C4-2B (cell line): ENCODE measurements around the gene HPS5.
A peak's percentile ranks its signal among the peaks of the same experiment; 100 is the strongest.
"Not testable (repeated sequence)": the region's sequence is repeated elsewhere in the genome, so short reads cannot be mapped to it uniquely, and the experiment has no call there.

Experiments
- H3K27ac ChIP-seq: fragments of 450-650 bp; 2 replicates; pipeline ENCODE4 v1.5.1; 2017
- ZFX ChIP-seq: fragments of 450-650 bp; IDR thresholded peaks from 2 replicates; pipeline ENCODE4 v1.6.1; 2017
- TF ChIP-seq, protein P1 (sequence below): fragments of 450-650 bp; conservative IDR thresholded peaks from 2 replicates; pipeline ENCODE4 v1.5.1; 2017; ENCODE audit warnings: mild to moderate bottlenecking

HPS5 gene

DNA sequence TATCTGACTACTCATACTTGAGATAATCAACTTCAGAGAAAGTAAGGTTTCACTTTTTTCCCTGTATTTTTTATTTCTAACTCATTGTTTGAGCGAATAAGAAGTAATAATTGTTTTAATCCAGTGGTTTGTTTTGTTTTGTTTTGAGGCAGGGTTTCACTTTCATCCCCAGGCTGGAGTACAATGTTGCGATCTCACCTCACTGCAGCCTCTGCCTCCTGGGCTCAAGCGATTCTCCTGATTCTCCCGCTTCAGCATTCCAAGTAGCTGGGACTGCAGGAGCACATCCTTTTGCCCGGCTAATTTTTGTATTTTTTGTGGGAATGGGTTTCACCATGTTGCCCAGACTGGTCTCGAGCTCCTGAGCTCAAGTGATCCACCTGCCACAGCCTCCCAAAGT lies 9.0 kb upstream of the HPS5 start:
- no peak for TF ChIP-seq ZFX
- TF ChIP-seq, protein P1, sequence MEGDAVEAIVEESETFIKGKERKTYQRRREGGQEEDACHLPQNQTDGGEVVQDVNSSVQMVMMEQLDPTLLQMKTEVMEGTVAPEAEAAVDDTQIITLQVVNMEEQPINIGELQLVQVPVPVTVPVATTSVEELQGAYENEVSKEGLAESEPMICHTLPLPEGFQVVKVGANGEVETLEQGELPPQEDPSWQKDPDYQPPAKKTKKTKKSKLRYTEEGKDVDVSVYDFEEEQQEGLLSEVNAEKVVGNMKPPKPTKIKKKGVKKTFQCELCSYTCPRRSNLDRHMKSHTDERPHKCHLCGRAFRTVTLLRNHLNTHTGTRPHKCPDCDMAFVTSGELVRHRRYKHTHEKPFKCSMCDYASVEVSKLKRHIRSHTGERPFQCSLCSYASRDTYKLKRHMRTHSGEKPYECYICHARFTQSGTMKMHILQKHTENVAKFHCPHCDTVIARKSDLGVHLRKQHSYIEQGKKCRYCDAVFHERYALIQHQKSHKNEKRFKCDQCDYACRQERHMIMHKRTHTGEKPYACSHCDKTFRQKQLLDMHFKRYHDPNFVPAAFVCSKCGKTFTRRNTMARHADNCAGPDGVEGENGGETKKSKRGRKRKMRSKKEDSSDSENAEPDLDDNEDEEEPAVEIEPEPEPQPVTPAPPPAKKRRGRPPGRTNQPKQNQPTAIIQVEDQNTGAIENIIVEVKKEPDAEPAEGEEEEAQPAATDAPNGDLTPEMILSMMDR = no peak
- no peak overlapping the region for H3K27ac ChIP-seq

DNA sequence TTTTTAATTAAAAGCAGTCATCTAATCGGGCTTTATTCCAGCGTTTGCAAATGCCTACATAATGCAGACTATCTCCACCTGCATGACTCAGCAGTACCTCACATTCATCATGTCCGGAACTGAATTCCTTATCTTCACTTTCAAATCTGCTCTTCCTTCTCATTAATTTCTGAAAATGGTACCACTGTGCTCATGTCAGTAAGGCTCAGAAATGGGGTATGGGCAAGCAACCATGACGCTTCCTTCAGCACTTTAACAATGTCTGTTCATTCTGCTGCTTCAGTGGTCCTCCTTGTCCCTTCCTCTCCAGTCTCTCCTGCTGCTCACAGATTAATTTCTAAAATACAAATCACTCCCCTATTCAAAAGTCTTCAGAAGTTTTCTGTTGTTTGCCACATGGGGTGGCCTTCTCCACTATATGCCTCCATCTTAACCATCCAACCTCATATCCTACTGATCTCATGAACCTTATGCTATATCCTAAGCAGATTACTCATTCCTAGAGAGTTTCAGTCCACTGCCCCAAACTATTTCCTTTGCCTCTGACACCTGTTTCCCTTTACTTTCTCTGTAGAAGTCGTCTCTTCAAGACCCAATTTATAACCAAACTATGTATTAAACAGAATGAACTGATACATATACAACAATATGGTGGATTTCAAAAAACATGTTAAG lies 7.4 kb upstream of the HPS5 start:
- no peak for TF ChIP-seq ZFX
- TF ChIP-seq, protein P1 = no peak

DNA sequence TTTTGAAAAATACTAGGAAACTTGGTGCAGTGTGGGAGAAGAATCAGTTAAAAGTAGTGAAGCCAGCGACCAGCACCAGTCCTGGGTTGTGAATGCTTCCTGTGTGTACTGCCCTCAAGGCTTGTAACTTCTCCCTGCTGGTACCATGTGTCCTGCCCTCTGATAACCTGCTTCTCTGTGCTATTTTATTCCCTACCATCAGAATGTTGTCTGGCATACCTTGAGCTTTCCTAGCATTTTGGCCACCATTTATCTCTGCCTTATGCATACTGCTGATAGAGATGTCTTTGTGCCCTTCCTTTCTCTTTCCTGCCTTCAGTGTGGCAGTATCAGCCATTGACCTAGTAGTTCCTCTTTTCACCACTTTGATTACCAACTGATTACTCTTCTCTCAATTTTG lies 2.4 kb upstream of the HPS5 start:
- TF ChIP-seq, protein P1 = no peak
- no peak for TF ChIP-seq ZFX
- no peak overlapping the region for H3K27ac ChIP-seq

More for the DNA sequence above, 7.4 kb upstream of the HPS5 start:
- no peak overlapping the region; the same call in 1 of the 2 replicates for H3K27ac ChIP-seq

DNA sequence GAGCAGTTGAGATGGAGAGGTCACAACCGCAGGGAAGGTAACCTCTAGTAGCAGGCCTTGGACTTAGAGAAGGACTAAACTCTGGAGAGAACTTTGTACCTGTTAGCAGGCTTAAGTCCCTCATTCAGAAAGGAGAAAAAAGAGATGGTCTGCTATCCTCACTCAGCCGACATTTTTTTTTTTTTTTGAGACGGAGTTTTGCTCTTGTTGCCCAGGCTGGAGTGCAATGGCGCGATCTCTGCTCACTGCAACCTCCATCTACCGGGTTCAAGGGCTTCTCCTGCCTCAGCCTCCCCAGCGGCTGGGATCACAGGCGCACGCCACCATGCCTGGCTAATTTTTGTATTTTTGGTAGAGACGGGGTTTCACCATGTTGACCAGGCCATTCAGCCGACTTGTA lies 1.9 kb upstream of the HPS5 start:
- not testable (repeated sequence) for H3K27ac ChIP-seq

DNA sequence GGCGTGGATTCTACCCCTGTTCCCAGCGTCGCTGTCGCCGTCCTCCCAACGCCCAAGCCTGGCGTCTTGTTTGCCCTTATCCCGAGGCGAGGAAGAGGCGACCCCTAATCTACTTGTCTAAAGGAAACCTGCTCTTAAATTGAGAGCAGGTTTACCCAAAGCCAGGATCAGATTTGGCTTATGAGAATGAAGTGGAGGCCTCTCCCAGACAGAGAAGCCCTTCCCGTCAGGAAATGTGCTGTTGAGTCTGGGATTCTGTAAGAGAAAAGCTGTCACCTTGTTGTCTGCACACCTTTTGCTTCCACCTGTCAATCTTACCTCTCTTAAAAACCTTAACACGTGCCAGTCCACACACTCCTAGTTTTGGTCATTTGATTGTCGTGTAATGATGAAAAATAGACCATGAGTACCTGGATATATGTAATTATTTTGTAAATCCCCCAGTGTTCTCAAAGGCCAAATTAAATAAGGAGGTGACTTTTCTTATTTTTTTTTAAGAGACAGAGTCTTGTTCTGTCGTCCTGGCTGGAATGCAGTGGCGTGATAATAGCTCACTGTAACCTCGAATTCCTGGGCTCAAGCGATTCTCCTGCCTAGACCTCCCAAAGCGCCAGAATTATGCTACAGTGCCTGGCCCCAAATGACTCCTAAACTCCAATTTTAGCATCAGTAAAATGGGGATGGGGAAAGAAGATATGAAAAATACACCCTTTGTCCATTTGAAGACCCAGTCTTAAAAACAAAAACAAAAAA lies 1.1 kb upstream of the HPS5 start:
- H3K27ac ChIP-seq = peak overlapping the region; percentile 97
- no peak for TF ChIP-seq ZFX
- TF ChIP-seq, protein P1 = no peak

DNA sequence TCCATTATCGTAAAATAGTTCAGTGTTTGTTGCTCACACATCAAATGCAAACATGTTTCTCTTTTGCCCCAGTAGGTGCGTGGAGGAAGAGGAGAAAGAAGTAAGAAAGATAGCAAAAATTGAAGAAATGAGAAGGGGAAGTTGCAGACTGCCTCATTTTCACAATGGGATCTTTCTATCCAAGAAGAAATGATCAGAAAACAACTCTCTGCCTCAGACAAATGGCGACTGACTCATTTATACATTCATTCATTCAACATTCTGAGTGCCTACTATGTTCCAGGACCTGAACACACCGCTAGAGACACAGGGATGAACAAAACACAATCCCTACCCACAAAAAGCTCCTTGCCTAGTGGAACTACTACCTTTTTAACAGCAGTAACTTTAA lies 367 bp downstream of the HPS5 start:
- no peak for TF ChIP-seq ZFX
- peak overlapping the region; percentile 97 for H3K27ac ChIP-seq

DNA sequence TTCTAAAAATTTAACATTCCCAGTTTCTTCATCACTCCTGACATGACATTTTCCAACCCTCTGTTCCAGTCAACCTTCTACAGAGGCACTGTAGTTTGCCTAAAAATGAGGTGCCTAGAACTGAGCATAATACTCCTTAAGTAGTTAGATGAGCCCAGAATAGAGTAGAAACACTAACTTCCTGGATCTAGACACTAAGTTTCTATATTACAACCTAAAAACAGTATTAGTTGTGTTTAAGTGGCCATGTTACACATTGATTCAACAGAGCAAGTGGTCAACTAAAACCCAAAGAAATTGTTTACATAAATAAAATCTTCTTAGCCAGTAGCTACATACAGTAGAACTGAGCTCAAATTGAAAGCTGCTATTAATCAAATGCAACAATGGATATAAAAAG lies 1.3 kb downstream of the HPS5 start:
- no peak overlapping the region for H3K27ac ChIP-seq
- TF ChIP-seq ZFX = no peak
- TF ChIP-seq, protein P1 = no peak

DNA sequence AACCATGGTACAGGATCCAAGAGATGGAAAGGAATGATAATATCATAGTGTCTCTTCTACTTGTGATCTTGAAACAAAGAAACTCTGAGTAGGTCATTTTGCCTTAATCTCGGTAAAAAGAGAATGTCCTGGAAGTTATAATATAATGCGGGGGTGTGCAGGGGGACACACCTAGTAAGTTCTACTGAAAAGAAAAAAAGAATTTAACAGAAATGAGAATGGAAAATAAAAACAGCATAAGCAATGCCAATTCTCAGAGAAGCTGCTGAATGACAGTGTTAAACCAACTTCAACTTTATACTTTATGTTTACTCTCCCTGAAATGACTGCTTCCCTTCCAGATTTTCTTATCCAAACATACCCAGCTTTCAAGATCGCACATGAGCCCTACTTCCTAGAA lies 2.0 kb downstream of the HPS5 start:
- no peak overlapping the region for H3K27ac ChIP-seq
- no peak for TF ChIP-seq ZFX
- TF ChIP-seq, protein P1 = no peak
